Smooth muscle cell (in vitro differentiated cells): ENCODE results near the gene ERCC2. TPM values are rescaled to one million over a fixed set of nuclear protein-coding genes. Genes with fewer than 3 reads are reported as not detected.
A peak's percentile ranks its signal among the peaks of the same experiment; 100 is the strongest.

Source experiments
- DNase-seq: peaks from one replicate; lab custom pipeline; 2025; ENCODE audit not compliant: unreplicated experiment; lab: John Stamatoyannopoulos, UW
- H2AFZ ChIP-seq: fragments of 200-600 bp; sonication (generic); 2 replicates; pipeline ENCODE4 v1.6.0; 2016; ENCODE audit warnings: antibody characterized with exemption, low read depth, mild to moderate bottlenecking
- H3F3A ChIP-seq: fragments of 200-600 bp; sonication (generic); 2 replicates; pipeline ENCODE4 v1.6.0; 2017; ENCODE audit warnings: antibody characterized with exemption, low read depth
- H3K27ac ChIP-seq: fragments of 200-600 bp; sonication (generic); 2 replicates; pipeline ENCODE4 v1.5.1; 2016; ENCODE audit warnings: low read depth, mild to moderate bottlenecking
- H3K27me3 ChIP-seq: fragments of 200-600 bp; sonication (generic); 2 replicates; pipeline ENCODE4 v1.6.1; 2016; ENCODE audit warnings: low read depth, mild to moderate bottlenecking
- H3K36me3 ChIP-seq: fragments of 200-600 bp; sonication (generic); 2 replicates; pipeline ENCODE4 v1.5.1; 2016; ENCODE audit warnings: low read depth
- H3K4me1 ChIP-seq: fragments of 200-600 bp; sonication (generic); 2 replicates; pipeline ENCODE4 v1.5.1; 2016; ENCODE audit warnings: low read depth
- H3K4me2 ChIP-seq: fragments of 200-600 bp; sonication (generic); 2 replicates; pipeline ENCODE4 v1.6.0; 2016; ENCODE audit warnings: mild to moderate bottlenecking
- H3K4me3 ChIP-seq: fragments of 200-600 bp; sonication (generic); 2 replicates; pipeline ENCODE4 v1.5.1; 2016; ENCODE audit warnings: mild to moderate bottlenecking
- H3K79me2 ChIP-seq: fragments of 200-600 bp; sonication (generic); 2 replicates; pipeline ENCODE4 v1.6.0; 2016; ENCODE audit warnings: low read depth, mild to moderate bottlenecking
- H3K9ac ChIP-seq: fragments of 200-600 bp; sonication (generic); 2 replicates; pipeline ENCODE4 v1.6.0; 2016; ENCODE audit warnings: low read depth
- H3K9me3 ChIP-seq: fragments of 200-600 bp; sonication (generic); replicated peaks from 2 replicates; pipeline ENCODE4 v1.5.1; 2016; ENCODE audit warnings: low read depth
- H4K20me1 ChIP-seq: fragments of 200-600 bp; sonication (generic); 2 replicates; pipeline ENCODE4 v1.6.0; 2016; ENCODE audit warnings: low read depth
- CTCF ChIP-seq: fragments of 200-600 bp; sonication (generic); IDR thresholded peaks from 2 replicates; pipeline ENCODE4 v1.5.1; 2017; ENCODE audit warnings: borderline replicate concordance, mild to moderate bottlenecking, antibody characterized with exemption; ENCODE audit not compliant: insufficient read depth, poor library complexity, severe bottlenecking
- WGBS: methylation state at CpG from one replicate; pipeline ENCODE4 v1.1.7; 2016; ENCODE audit warnings: low lambda C conversion rate; 5-methylcytosine and 5-hydroxymethylcytosine counted together
- polyA plus RNA-seq: library from polyadenylated mRNA; unstranded; fragments of >200 nt; fragmentation: Nextera tagmentation; extraction: Ambion mirVana; gene quantifications from 2 replicates; pipeline ENCODE4 v1.2.1, GENCODE V29; 2016
- total RNA-seq: library from RNA; depleted of rRNA; stranded (reverse); fragments of >200 nt; gene quantifications from 2 replicates; pipeline ENCODE4 v1.2.3, GENCODE V29; 2014

Gene ERCC2
- total and polyA plus RNA-seq, 2 experiments from 2014 or later = 13.4 to 14.6 TPM

- no peak for TF ChIP-seq CTCF
- Histone ChIP-seq H3K9me3 (no peaks in the 10 kb centered on the region), H3F3A (peaks cover 4% of the 10 kb centered on the region), H3K27ac (peak within 1 kb of the TSS; percentile 98), H2AFZ (peak within 1 kb of the TSS; percentile 63), H4K20me1 (peaks cover 36% of the 10 kb centered on the region), H3K4me3 (peak within 1 kb of the TSS; percentile 63), H3K36me3 (no peaks in the 10 kb centered on the region), H3K4me2 (peak within 1 kb of the TSS; percentile 90), H3K27me3 (no peaks in the 10 kb centered on the region), H3K4me1 (peaks cover 16% of the 10 kb centered on the region), H3K79me2 (no peaks in the 10 kb centered on the region), H3K9ac (peak within 1 kb of the TSS; percentile 98)
- DNase-seq = no peak
- WGBS = 2% methylated on average over 46 of the region's 46 CpGs
Measured at GRCh38 chr19:45404557-45405434, 34.4 kb upstream of the ERCC2 start, which contains the start of gene PPP1R13L. TSS of gene PPP1R13L (minus strand) at chr19:45405069. CDS start at chr19:45398318, 6,751 bp downstream.

GRCh38 chr19:45403781-45404556 is 33.6 kb upstream of the ERCC2 start:
- Histone ChIP-seq H3F3A (peaks cover 4% of the 10 kb centered on the region), H4K20me1 (peaks cover 45% of the 10 kb centered on the region), H3K27ac (peak overlapping the region; percentile 98), H2AFZ (no peak overlapping the region), H3K9me3 (no peaks in the 10 kb centered on the region), H3K4me3 (peak overlapping the region; percentile 63), H3K79me2 (no peaks in the 10 kb centered on the region), H3K36me3 (no peaks in the 10 kb centered on the region), H3K4me1 (peaks cover 16% of the 10 kb centered on the region), H3K9ac (peak overlapping the region; percentile 98), H3K27me3 (no peaks in the 10 kb centered on the region), H3K4me2 (peak overlapping the region; percentile 90)
- WGBS = 7% methylated on average over 24 of the region's 25 CpGs
- no peak for DNase-seq
- TF ChIP-seq CTCF = peak; percentile 65

- Histone ChIP-seq H3K4me1 (peaks cover 16% of the 10 kb centered on the region), H3K4me3 (peak overlapping the region; percentile 63), H2AFZ (no peak overlapping the region), H3K36me3 (no peaks in the 10 kb centered on the region), H3K4me2 (peak overlapping the region; percentile 90), H3K9me3 (no peaks in the 10 kb centered on the region), H4K20me1 (peaks cover 52% of the 10 kb centered on the region), H3F3A (peaks cover 4% of the 10 kb centered on the region), H3K27ac (peak overlapping the region; percentile 98), H3K79me2 (no peaks in the 10 kb centered on the region), H3K9ac (no peak overlapping the region), H3K27me3 (no peaks in the 10 kb centered on the region)
- DNase-seq = no peak
- no peak for TF ChIP-seq CTCF
- WGBS = 43% methylated on average over 4 of the region's 4 CpGs
Measured at GRCh38 chr19:45403272-45403671, 32.9 kb upstream of the ERCC2 start.
